Neural progenitor cell (in vitro differentiated cells): ENCODE data around the gene SERPINE1. TPM values are rescaled to one million over a fixed set of nuclear protein-coding genes. Genes with fewer than 3 reads are reported as not detected.
A peak's percentile ranks its signal among the peaks of the same experiment; 100 is the strongest.

Source experiments
- DNase-seq: peaks from one replicate; pipeline ENCODE4 v3.0.0-alpha.2; 2016; ENCODE audit warnings: low spot score
- H2AFZ ChIP-seq: fragments of 200-600 bp; sonication (generic); replicated peaks from 2 replicates; pipeline ENCODE4 v1.6.1; 2016; ENCODE audit warnings: antibody characterized with exemption
- H3F3A ChIP-seq: fragments of 200-600 bp; sonication (generic); 2 replicates; pipeline ENCODE4 v1.6.1; 2016; ENCODE audit warnings: antibody characterized with exemption, low read depth
- H3K27ac ChIP-seq: fragments of 200-600 bp; sonication (generic); 2 replicates; pipeline ENCODE4 v1.5.1; 2016; ENCODE audit warnings: mild to moderate bottlenecking
- H3K27me3 ChIP-seq: fragments of 200-600 bp; sonication (generic); 2 replicates; pipeline ENCODE4 v1.6.1; 2016; ENCODE audit warnings: mild to moderate bottlenecking, moderate library complexity
- H3K36me3 ChIP-seq: fragments of 200-600 bp; sonication (generic); 2 replicates; pipeline ENCODE4 v1.5.1; 2016
- H3K4me1 ChIP-seq: fragments of 200-600 bp; sonication (generic); 2 replicates; pipeline ENCODE4 v1.6.1; 2016; ENCODE audit warnings: mixed run types
- H3K4me2 ChIP-seq: fragments of 200-600 bp; sonication (generic); 2 replicates; pipeline ENCODE4 v1.6.1; 2016
- H3K4me3 ChIP-seq: fragments of 200-600 bp; sonication (generic); 2 replicates; pipeline ENCODE4 v1.5.1; 2016
- H3K79me2 ChIP-seq: fragments of 200-600 bp; sonication (generic); 2 replicates; pipeline ENCODE4 v1.6.1; 2016; ENCODE audit warnings: low read depth
- H3K9ac ChIP-seq: fragments of 200-600 bp; sonication (generic); 2 replicates; pipeline ENCODE4 v1.6.1; 2016
- H3K9me3 ChIP-seq: fragments of 200-600 bp; sonication (generic); 2 replicates; pipeline ENCODE4 v1.5.1; 2016; ENCODE audit warnings: low read depth
- H4K20me1 ChIP-seq: fragments of 200-600 bp; sonication (generic); 2 replicates; pipeline ENCODE4 v1.6.1; 2016; ENCODE audit warnings: low read depth
- H3K27ac Mint-ChIP-seq: 3 replicates; pipeline ENCODE4 v1.8.0; 2021; ENCODE audit warnings: mixed read lengths
- H3K27me3 Mint-ChIP-seq: 2 replicates; pipeline ENCODE4 v1.8.0; 2022; ENCODE audit warnings: low read depth, mild to moderate bottlenecking, inconsistent platforms, moderate library complexity, mixed read lengths; ENCODE audit not compliant: insufficient read depth
- H3K36me3 Mint-ChIP-seq: 3 replicates; pipeline ENCODE4 v1.8.0; 2021; ENCODE audit warnings: mixed read lengths
- H3K4me1 Mint-ChIP-seq: 3 replicates; pipeline ENCODE4 v1.8.0; 2021; ENCODE audit warnings: mixed read lengths
- H3K4me3 Mint-ChIP-seq: 3 replicates; pipeline ENCODE4 v1.8.0; 2021; ENCODE audit warnings: mild to moderate bottlenecking, moderate library complexity, mixed read lengths
- H3K9me3 Mint-ChIP-seq: 3 replicates; pipeline ENCODE4 v1.8.0; 2020; ENCODE audit warnings: mixed read lengths
- CTCF ChIP-seq: fragments of 200-600 bp; sonication (generic); IDR thresholded peaks from 2 replicates; pipeline ENCODE4 v1.5.1; 2017; ENCODE audit warnings: antibody characterized with exemption, mild to moderate bottlenecking
- EZH2 ChIP-seq: fragments of 200-600 bp; sonication (generic); IDR thresholded peaks from 2 replicates; pipeline ENCODE4 v1.6.1; 2017; ENCODE audit warnings: antibody characterized with exemption, mild to moderate bottlenecking, moderate library complexity
- EZH2phosphoT487 ChIP-seq: fragments of 200-600 bp; sonication (generic); IDR thresholded peaks from 2 replicates; pipeline ENCODE4 v1.6.1; 2017; ENCODE audit warnings: antibody characterized with exemption
- total RNA-seq: library from RNA; depleted of rRNA; stranded (reverse); fragments of >200 nt; gene quantifications from 2 replicates; pipeline ENCODE4 v1.2.3, GENCODE V29; 2015; ENCODE audit warnings: low replicate concordance

Gene SERPINE1
- total RNA-seq, 1 donor from 2014 or later: not detected

- peaks cover 100% of the 10 kb centered on the region for H3K27me3 ChIP-seq
- H3K9ac ChIP-seq: no peak overlapping the region
- H3K4me1 ChIP-seq: peaks cover 49% of the 10 kb centered on the region
- peak overlapping the region; percentile 23 for H3K4me3 ChIP-seq
- no peaks in the 10 kb centered on the region for H3K9me3 Mint-ChIP-seq
- H3K36me3 Mint-ChIP-seq: no peaks in the 10 kb centered on the region
- H3K27ac Mint-ChIP-seq: no peak overlapping the region
- peaks cover 73% of the 10 kb centered on the region for H4K20me1 ChIP-seq
- H3K36me3 ChIP-seq: no peaks in the 10 kb centered on the region
- H3K27me3 Mint-ChIP-seq: peaks cover 74% of the 10 kb centered on the region
- H3F3A ChIP-seq: peaks cover 26% of the 10 kb centered on the region
- H3K27ac ChIP-seq: no peak overlapping the region
- peak overlapping the region; percentile 77 for H3K4me3 Mint-ChIP-seq
- H3K9me3 ChIP-seq: no peaks in the 10 kb centered on the region
- no peaks in the 10 kb centered on the region for H3K79me2 ChIP-seq
- H3K4me2 ChIP-seq: peak overlapping the region; percentile 68
- peak; percentile 79 for DNase-seq
- TF ChIP-seq CTCF (no peak), EZH2 (peak; percentile 43)
- no peak overlapping the region for H2AFZ ChIP-seq
- H3K4me1 Mint-ChIP-seq: peaks cover 66% of the 10 kb centered on the region
Observed at GRCh38 chr7:101166909-101167644, 40.2 kb downstream of the SERPINE1 start.

GRCh38 chr7:101167645-101168411 lies 40.9 kb downstream of the SERPINE1 start:
- Histone ChIP-seq H3K4me3 (peak overlapping the region; percentile 23), H3K27me3 (peaks cover 100% of the 10 kb centered on the region), H3K9ac (no peak overlapping the region), H3K4me2 (peak overlapping the region; percentile 68), H3K36me3 (no peaks in the 10 kb centered on the region), H2AFZ (no peak overlapping the region), H4K20me1 (peaks cover 73% of the 10 kb centered on the region), H3K4me1 (peaks cover 50% of the 10 kb centered on the region), H3K79me2 (no peaks in the 10 kb centered on the region), H3F3A (peaks cover 19% of the 10 kb centered on the region), H3K27ac (no peak overlapping the region), H3K9me3 (no peaks in the 10 kb centered on the region)
- Mint-ChIP-seq H3K27me3 (peaks cover 74% of the 10 kb centered on the region), H3K27ac (no peak overlapping the region), H3K9me3 (no peaks in the 10 kb centered on the region), H3K36me3 (no peaks in the 10 kb centered on the region), H3K4me3 (peak overlapping the region; percentile 77), H3K4me1 (peaks cover 64% of the 10 kb centered on the region)
- peak; percentile 18 for TF ChIP-seq EZH2phosphoT487
- no peak for TF ChIP-seq EZH2
- DNase-seq: no peak

GRCh38 chr7:101168412-101169049 lies 41.6 kb downstream of the SERPINE1 start:
- Mint-ChIP-seq H3K4me1 (peaks cover 66% of the 10 kb centered on the region), H3K9me3 (no peaks in the 10 kb centered on the region), H3K27ac (no peak overlapping the region), H3K27me3 (peaks cover 78% of the 10 kb centered on the region), H3K36me3 (no peaks in the 10 kb centered on the region), H3K4me3 (no peak overlapping the region)
- no peaks in the 10 kb centered on the region for H3K9me3 ChIP-seq
- H3K27me3 ChIP-seq: peaks cover 100% of the 10 kb centered on the region
- no peak overlapping the region for H2AFZ ChIP-seq
- peaks cover 78% of the 10 kb centered on the region for H4K20me1 ChIP-seq
- no peaks in the 10 kb centered on the region for H3K36me3 ChIP-seq
- DNase-seq: no peak
- H3K79me2 ChIP-seq: no peaks in the 10 kb centered on the region
- TF ChIP-seq EZH2phosphoT487: no peak
- no peak for TF ChIP-seq EZH2
- no peak for TF ChIP-seq CTCF
- H3K9ac ChIP-seq: no peak overlapping the region
- peaks cover 15% of the 10 kb centered on the region for H3F3A ChIP-seq
- no peak overlapping the region for H3K4me3 ChIP-seq
- H3K27ac ChIP-seq: no peak overlapping the region
- H3K4me1 ChIP-seq: peaks cover 52% of the 10 kb centered on the region
- no peak overlapping the region for H3K4me2 ChIP-seq
